OCI-LY1 (cell line): ENCODE results near the gene RNF19B.

ENCODE experiments used
- H2AFZ ChIP-seq: fragments of 200-600 bp; sonication (generic), shearing (Covaris generic); 2 replicates; pipeline ENCODE4 v1.6.0; 2014; ENCODE audit warnings: antibody characterized with exemption, mild to moderate bottlenecking, low read length
- H3F3A ChIP-seq: fragments of 200-600 bp; sonication (generic), shearing (Covaris generic); 2 replicates; pipeline ENCODE4 v1.6.0; 2014; ENCODE audit warnings: mild to moderate bottlenecking, antibody characterized with exemption, low read length, moderate library complexity; ENCODE audit not compliant: insufficient read depth
- H3K27ac ChIP-seq: fragments of 200-600 bp; sonication (generic); 2 replicates; pipeline ENCODE4 v1.5.1; 2014; ENCODE audit warnings: low read length, mixed run types, mild to moderate bottlenecking, low read depth; ENCODE audit not compliant: poor library complexity, severe bottlenecking
- H3K27me3 ChIP-seq: fragments of 200-600 bp; sonication (generic); 2 replicates; pipeline ENCODE4 v1.6.0; 2014; ENCODE audit warnings: antibody characterized with exemption, mild to moderate bottlenecking, low read length, moderate library complexity; ENCODE audit not compliant: insufficient read depth
- H3K36me3 ChIP-seq: fragments of 200-600 bp; sonication (generic); 2 replicates; pipeline ENCODE4 v1.6.1; 2014; ENCODE audit warnings: mild to moderate bottlenecking, antibody characterized with exemption, low read length, moderate library complexity, mixed read lengths; ENCODE audit not compliant: insufficient read depth
- H3K4me1 ChIP-seq: fragments of 200-600 bp; sonication (generic); 2 replicates; pipeline ENCODE4 v1.5.1; 2014; ENCODE audit warnings: mild to moderate bottlenecking, low read length, moderate library complexity; ENCODE audit not compliant: insufficient read depth, severe bottlenecking
- H3K4me2 ChIP-seq: fragments of 200-600 bp; sonication (generic), shearing (Covaris generic); 2 replicates; pipeline ENCODE4 v1.6.1; 2014; ENCODE audit warnings: low read length
- H3K4me3 ChIP-seq: fragments of 200-600 bp; sonication (generic); 2 replicates; pipeline ENCODE4 v1.5.1; 2014; ENCODE audit warnings: low read length, low read depth, mild to moderate bottlenecking, mixed read lengths; ENCODE audit not compliant: poor library complexity, severe bottlenecking
- H3K79me2 ChIP-seq: fragments of 200-600 bp; shearing (Covaris generic); 2 replicates; pipeline ENCODE4 v1.6.1; 2016; ENCODE audit warnings: mixed run types, low read length, mixed read lengths; ENCODE audit not compliant: insufficient read depth
- H3K9ac ChIP-seq: fragments of 200-600 bp; sonication (generic), shearing (Covaris generic); 2 replicates; pipeline ENCODE4 v1.6.1; 2014; ENCODE audit warnings: mild to moderate bottlenecking, low read length, mixed read lengths
- H3K9me2 ChIP-seq: fragments of 200-600 bp; sonication (generic), shearing (Covaris generic); 2 replicates; pipeline ENCODE4 v1.6.1; 2014; ENCODE audit warnings: low read depth, mild to moderate bottlenecking, low read length, mixed read lengths
- H3K9me3 ChIP-seq: fragments of 200-600 bp; shearing (Covaris generic); 2 replicates; pipeline ENCODE4 v1.6.1; 2014; ENCODE audit warnings: low read length, mixed read lengths
- H4K20me1 ChIP-seq: fragments of 200-600 bp; sonication (generic), shearing (Covaris generic); 2 replicates; pipeline ENCODE4 v1.6.0; 2016; ENCODE audit warnings: mild to moderate bottlenecking, low read length; ENCODE audit not compliant: insufficient read depth
- CTCF ChIP-seq: fragments of 200-600 bp; sonication (generic), shearing (Covaris generic); IDR thresholded peaks from 2 replicates; pipeline ENCODE4 v1.5.1; 2017; ENCODE audit warnings: mild to moderate bottlenecking, antibody characterized with exemption, low read length, moderate library complexity, mixed read lengths
- EZH2 ChIP-seq: fragments of 200-600 bp; sonication (generic), shearing (Covaris generic); IDR thresholded peaks from 2 replicates; pipeline ENCODE4 v1.8.0; 2017; ENCODE audit warnings: borderline replicate concordance, mixed run types, mild to moderate bottlenecking, antibody characterized with exemption, low read length, moderate library complexity, mixed read lengths

The RNF19B gene

GRCh38 chr1:33010932-33011731, 46.5 kb upstream of the RNF19B start:
- Histone ChIP-seq H3K4me2 (no peak overlapping the region), H3F3A (no peaks in the 10 kb centered on the region), H3K4me1 (no peaks in the 10 kb centered on the region), H3K27me3 (no peaks in the 10 kb centered on the region), H3K27ac (no peak overlapping the region), H2AFZ (no peak overlapping the region), H3K9me3 (no peaks in the 10 kb centered on the region), H3K36me3 (peaks cover 78% of the 10 kb centered on the region), H3K4me3 (no peak overlapping the region), H3K9me2 (no peaks in the 10 kb centered on the region), H4K20me1 (no peaks in the 10 kb centered on the region), H3K79me2 (no peaks in the 10 kb centered on the region), H3K9ac (no peak overlapping the region)
- no peak for TF ChIP-seq CTCF
- TF ChIP-seq EZH2, result no peak

- no peak overlapping the region for H3K27ac ChIP-seq
- no peak overlapping the region for H3K4me3 ChIP-seq
- H3K9me2 ChIP-seq, result no peaks in the 10 kb centered on the region
- H4K20me1 ChIP-seq, result no peaks in the 10 kb centered on the region
- H3K79me2 ChIP-seq, result no peaks in the 10 kb centered on the region
- no peaks in the 10 kb centered on the region for H3K27me3 ChIP-seq
- no peak overlapping the region for H2AFZ ChIP-seq
- TF ChIP-seq EZH2 (no peak), CTCF (no peak)
- no peak overlapping the region for H3K9ac ChIP-seq
- no peak overlapping the region for H3K4me2 ChIP-seq
- peaks cover 80% of the 10 kb centered on the region for H3K36me3 ChIP-seq
- no peaks in the 10 kb centered on the region for H3F3A ChIP-seq
- no peaks in the 10 kb centered on the region for H3K9me3 ChIP-seq
- no peaks in the 10 kb centered on the region for H3K4me1 ChIP-seq
These were observed 45.0 kb upstream of the RNF19B start for GRCh38 chr1:33009561-33009960.

- H3K4me1 ChIP-seq, result no peaks in the 10 kb centered on the region
- peaks cover 67% of the 10 kb centered on the region for H3K36me3 ChIP-seq
- no peak overlapping the region for H3K4me3 ChIP-seq
- H3K9ac ChIP-seq, result no peak overlapping the region
- TF ChIP-seq EZH2, result no peak
- no peak for TF ChIP-seq CTCF
- H3K4me2 ChIP-seq, result no peak overlapping the region
- H4K20me1 ChIP-seq, result no peaks in the 10 kb centered on the region
- no peak overlapping the region for H2AFZ ChIP-seq
- no peaks in the 10 kb centered on the region for H3K9me2 ChIP-seq
- H3K9me3 ChIP-seq, result no peaks in the 10 kb centered on the region
- no peak overlapping the region for H3K27ac ChIP-seq
- no peaks in the 10 kb centered on the region for H3K79me2 ChIP-seq
- no peaks in the 10 kb centered on the region for H3K27me3 ChIP-seq
- H3F3A ChIP-seq, result no peaks in the 10 kb centered on the region
These were observed 43.7 kb upstream of the RNF19B start for GRCh38 chr1:33008051-33008914.
